Measurements from ENCODE around the gene SRGAP2B. TPM values are rescaled to one million over a fixed set of nuclear protein-coding genes. Genes with fewer than 3 reads are reported as not detected.
"Not testable (repeated sequence)": the region's sequence is repeated elsewhere in the genome, so short reads cannot be mapped to it uniquely, and the experiment has no call there.

Gene SRGAP2B
- total and polyA plus RNA-seq, 2 donors from 2014 or later, result 9.3 to 38.4 TPM

DNA sequence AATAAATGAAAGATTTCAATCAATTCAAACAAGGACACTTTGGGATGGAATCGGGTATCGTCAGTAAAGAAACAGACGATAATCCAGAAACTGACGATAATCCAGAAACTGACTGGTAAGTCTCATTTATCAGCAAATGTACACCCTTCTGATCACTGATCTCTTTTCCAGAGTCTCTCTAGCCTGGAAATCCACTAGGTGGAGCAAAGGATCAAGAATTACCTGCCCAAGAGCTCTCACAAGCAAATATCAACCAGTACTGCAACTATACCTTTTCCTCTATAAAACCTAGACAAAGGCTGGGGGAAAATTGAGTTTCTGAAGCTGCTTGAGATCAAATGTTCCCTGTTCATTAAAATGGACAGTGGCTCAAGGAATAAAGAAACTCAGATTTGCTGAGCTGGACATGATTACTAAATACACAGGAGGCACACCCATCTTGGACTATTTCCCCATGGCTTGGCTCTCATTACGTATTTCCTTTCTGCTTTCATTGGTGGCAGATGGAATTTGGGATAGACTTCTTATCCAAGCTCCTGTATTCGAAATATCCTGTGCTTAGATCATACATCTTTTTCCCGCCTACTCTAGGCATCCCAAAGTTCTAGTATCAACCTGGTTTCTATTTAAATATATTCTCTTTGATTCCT, 29.0 kb upstream of the SRGAP2B start:
- H3K27me3 ChIP-seq (ENCODE audit: control insufficient read depth, insufficient read depth, low read length); H3K27ac ChIP-seq (ENCODE audit: low read depth in 2 of 2, low read length in 2 of 2); H3K4me3 ChIP-seq (ENCODE audit: low read length in 3 of 3); DNase-seq; FAIRE-seq; H3K9me3 ChIP-seq (ENCODE audit: control insufficient read depth in 2 of 3, insufficient read depth in 1 of 3, low read length in 3 of 3); intact Hi-C loops (cut with DNase I); H3K4me1 ChIP-seq (ENCODE audit: control insufficient read depth in 2 of 3, insufficient read depth in 2 of 3, low read depth in 1 of 3, low read length in 3 of 3); H3K36me3 ChIP-seq (ENCODE audit: control insufficient read depth in 2 of 3, insufficient read depth in 3 of 3, low read length in 3 of 3); H3K9ac ChIP-seq (ENCODE audit: low read length in 3 of 3): not testable (repeated sequence)

GRCh38 chr1:145123062-145123395, 27.9 kb upstream of the SRGAP2B start:
- H3K36me3 ChIP-seq (ENCODE audit: control insufficient read depth in 2 of 3, insufficient read depth in 3 of 3, low read length in 3 of 3); H3K27ac ChIP-seq (ENCODE audit: low read depth in 2 of 2, low read length in 2 of 2); H3K4me3 ChIP-seq (ENCODE audit: low read length in 3 of 3); DNase-seq; H3K27me3 ChIP-seq (ENCODE audit: control insufficient read depth, insufficient read depth, low read length); H3K9me3 ChIP-seq (ENCODE audit: control insufficient read depth in 2 of 3, insufficient read depth in 1 of 3, low read length in 3 of 3); H3K9ac ChIP-seq (ENCODE audit: low read length in 3 of 3); FAIRE-seq; H3K4me1 ChIP-seq (ENCODE audit: control insufficient read depth in 2 of 3, insufficient read depth in 2 of 3, low read depth in 1 of 3, low read length in 3 of 3); intact Hi-C loops (cut with DNase I): not testable (repeated sequence)

GRCh38 chr1:145122344-145123061, 27.4 kb upstream of the SRGAP2B start:
- intact Hi-C loops (cut with DNase I); H3K9me3 ChIP-seq (ENCODE audit: control insufficient read depth in 2 of 3, insufficient read depth in 1 of 3, low read length in 3 of 3); FAIRE-seq; H3K27me3 ChIP-seq (ENCODE audit: control insufficient read depth, insufficient read depth, low read length); H3K4me1 ChIP-seq (ENCODE audit: control insufficient read depth in 2 of 3, insufficient read depth in 2 of 3, low read depth in 1 of 3, low read length in 3 of 3); H3K36me3 ChIP-seq (ENCODE audit: control insufficient read depth in 2 of 3, insufficient read depth in 3 of 3, low read length in 3 of 3); H3K9ac ChIP-seq (ENCODE audit: low read length in 3 of 3); H3K27ac ChIP-seq (ENCODE audit: low read depth in 2 of 2, low read length in 2 of 2); H3K4me3 ChIP-seq (ENCODE audit: low read length in 3 of 3); DNase-seq: not testable (repeated sequence)

DNA sequence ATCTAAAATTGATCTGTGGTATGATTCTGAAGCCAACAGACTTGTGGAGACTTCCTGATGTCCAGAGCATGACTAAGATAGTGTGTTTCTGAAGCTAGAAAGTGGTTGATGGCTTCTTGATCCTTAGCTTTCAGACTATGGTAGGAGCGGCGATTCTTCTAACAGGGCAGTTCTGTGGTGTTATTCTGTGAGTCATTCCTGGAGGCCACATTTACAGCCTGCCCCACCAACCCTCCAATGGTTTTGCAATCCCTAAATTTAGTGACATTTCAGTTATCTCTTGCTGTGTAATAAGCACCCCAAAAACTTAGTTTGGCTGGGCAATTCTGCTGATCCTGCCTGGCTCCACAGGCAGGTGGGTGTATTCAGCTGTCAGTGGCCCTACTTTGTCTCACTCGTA, 24.7 kb upstream of the SRGAP2B start:
- H3K9ac ChIP-seq (ENCODE audit: low read length in 3 of 3); H3K36me3 ChIP-seq (ENCODE audit: control insufficient read depth in 2 of 3, insufficient read depth in 3 of 3, low read length in 3 of 3); H3K4me3 ChIP-seq (ENCODE audit: low read length in 3 of 3); intact Hi-C loops (cut with DNase I); DNase-seq; H3K4me1 ChIP-seq (ENCODE audit: control insufficient read depth in 2 of 3, insufficient read depth in 2 of 3, low read depth in 1 of 3, low read length in 3 of 3); H3K27me3 ChIP-seq (ENCODE audit: control insufficient read depth, insufficient read depth, low read length); FAIRE-seq; H3K27ac ChIP-seq (ENCODE audit: low read depth in 2 of 2, low read length in 2 of 2); H3K9me3 ChIP-seq (ENCODE audit: control insufficient read depth in 2 of 3, insufficient read depth in 1 of 3, low read length in 3 of 3): not testable (repeated sequence)

- H3K4me3 ChIP-seq (ENCODE audit: low read length in 3 of 3); H3K36me3 ChIP-seq (ENCODE audit: control insufficient read depth in 2 of 3, insufficient read depth in 3 of 3, low read length in 3 of 3); H3K9me3 ChIP-seq (ENCODE audit: control insufficient read depth in 2 of 3, insufficient read depth in 1 of 3, low read length in 3 of 3); intact Hi-C loops (cut with DNase I); H3K27ac ChIP-seq (ENCODE audit: low read depth in 2 of 2, low read length in 2 of 2); FAIRE-seq; H3K4me1 ChIP-seq (ENCODE audit: control insufficient read depth in 2 of 3, insufficient read depth in 2 of 3, low read depth in 1 of 3, low read length in 3 of 3); H3K9ac ChIP-seq (ENCODE audit: low read length in 3 of 3); DNase-seq; H3K27me3 ChIP-seq (ENCODE audit: control insufficient read depth, insufficient read depth, low read length): not testable (repeated sequence)
Measured at GRCh38 chr1:145115587-145116493, 20.7 kb upstream of the SRGAP2B start.

- H3K4me3 ChIP-seq (ENCODE audit: low read length in 3 of 3); intact Hi-C loops (cut with DNase I); DNase-seq; H3K36me3 ChIP-seq (ENCODE audit: control insufficient read depth in 2 of 3, insufficient read depth in 3 of 3, low read length in 3 of 3); H3K9ac ChIP-seq (ENCODE audit: low read length in 3 of 3); FAIRE-seq; H3K27me3 ChIP-seq (ENCODE audit: control insufficient read depth, insufficient read depth, low read length); H3K4me1 ChIP-seq (ENCODE audit: control insufficient read depth in 2 of 3, insufficient read depth in 2 of 3, low read depth in 1 of 3, low read length in 3 of 3); H3K27ac ChIP-seq (ENCODE audit: low read depth in 2 of 2, low read length in 2 of 2); H3K9me3 ChIP-seq (ENCODE audit: control insufficient read depth in 2 of 3, insufficient read depth in 1 of 3, low read length in 3 of 3): not testable (repeated sequence)
Measured at GRCh38 chr1:145114560-145115057, 19.5 kb upstream of the SRGAP2B start.

DNA sequence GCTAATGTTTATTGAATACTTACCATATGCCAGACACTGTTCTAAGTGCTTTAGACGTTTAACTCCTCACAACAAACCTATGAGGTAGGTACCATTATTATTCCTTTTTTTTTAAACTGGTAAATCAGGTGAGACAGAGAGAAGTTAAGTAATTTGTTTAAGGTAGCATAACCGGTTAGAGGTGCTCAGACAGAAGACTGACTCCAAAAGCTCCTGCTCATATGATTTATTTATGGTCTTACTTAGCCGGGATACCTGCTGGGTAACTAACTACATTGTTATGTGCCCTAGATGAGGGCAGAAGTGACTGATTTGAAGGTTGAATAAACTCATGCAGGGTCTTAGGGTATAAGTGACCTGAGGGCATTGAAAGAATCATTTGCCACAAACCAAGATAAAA, 17.6 kb upstream of the SRGAP2B start:
- H3K27ac ChIP-seq (ENCODE audit: low read depth in 2 of 2, low read length in 2 of 2); H3K27me3 ChIP-seq (ENCODE audit: control insufficient read depth, insufficient read depth, low read length); FAIRE-seq; H3K4me3 ChIP-seq (ENCODE audit: low read length in 3 of 3); H3K9me3 ChIP-seq (ENCODE audit: control insufficient read depth in 2 of 3, insufficient read depth in 1 of 3, low read length in 3 of 3); DNase-seq; H3K4me1 ChIP-seq (ENCODE audit: control insufficient read depth in 2 of 3, insufficient read depth in 2 of 3, low read depth in 1 of 3, low read length in 3 of 3); intact Hi-C loops (cut with DNase I); H3K9ac ChIP-seq (ENCODE audit: low read length in 3 of 3); H3K36me3 ChIP-seq (ENCODE audit: control insufficient read depth in 2 of 3, insufficient read depth in 3 of 3, low read length in 3 of 3): not testable (repeated sequence)

DNA sequence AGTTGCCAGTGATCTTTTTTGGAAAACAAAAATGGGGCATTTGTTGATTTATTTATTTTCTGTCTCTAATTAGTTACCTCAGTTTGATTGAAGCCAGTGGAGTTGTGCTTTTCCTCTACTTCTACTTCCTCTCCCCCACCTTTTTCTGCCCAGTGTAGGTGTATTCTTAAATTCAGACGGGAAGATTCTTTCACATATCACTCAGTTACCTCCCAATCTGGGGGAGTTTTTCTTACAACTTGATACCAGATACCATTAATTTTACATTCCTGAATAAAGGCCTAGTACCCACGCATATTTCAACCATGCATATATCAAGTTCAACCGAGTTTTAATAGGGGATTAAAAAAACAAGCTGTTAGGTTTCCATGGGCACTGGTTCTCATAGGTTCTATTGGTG, 16.5 kb upstream of the SRGAP2B start:
- FAIRE-seq; H3K9me3 ChIP-seq (ENCODE audit: control insufficient read depth in 2 of 3, insufficient read depth in 1 of 3, low read length in 3 of 3); H3K9ac ChIP-seq (ENCODE audit: low read length in 3 of 3); H3K4me3 ChIP-seq (ENCODE audit: low read length in 3 of 3); H3K27ac ChIP-seq (ENCODE audit: low read depth in 2 of 2, low read length in 2 of 2); H3K36me3 ChIP-seq (ENCODE audit: control insufficient read depth in 2 of 3, insufficient read depth in 3 of 3, low read length in 3 of 3); DNase-seq; H3K27me3 ChIP-seq (ENCODE audit: control insufficient read depth, insufficient read depth, low read length); intact Hi-C loops (cut with DNase I); H3K4me1 ChIP-seq (ENCODE audit: control insufficient read depth in 2 of 3, insufficient read depth in 2 of 3, low read depth in 1 of 3, low read length in 3 of 3): not testable (repeated sequence)

All from kidney (tissue), 11 donors.